CD4-positive, alpha-beta T cell treated with Interferon gamma for 1 hour (primary cell): ENCODE data around the gene CGB3.
"Not testable (repeated sequence)": the region's sequence is repeated elsewhere in the genome, so short reads cannot be mapped to it uniquely, and the experiment has no call there.

Experiments
- DNase-seq: peaks from one replicate; pipeline ENCODE4 v3.0.0-alpha.2; 2020

The CGB3 gene

GRCh38 chr19:49024233-49024632 is at the start of gene CGB3:
CGB3 (minus strand) TSS chr19:49024333; CDS start chr19:49023971, 362 bp downstream.
- DNase-seq: not testable (repeated sequence)

- DNase-seq: no peak
Observed at GRCh38 chr19:49071860-49072547, 47.9 kb upstream of the CGB3 start.

GRCh38 chr19:49070416-49070815 is 46.3 kb upstream of the CGB3 start:
- DNase-seq: no peak

- no peak for DNase-seq
Observed at GRCh38 chr19:49069026-49069425, 44.9 kb upstream of the CGB3 start.

GRCh38 chr19:49067554-49067953 is 43.4 kb upstream of the CGB3 start:
- DNase-seq: no peak

GRCh38 chr19:49065905-49066512 is 41.9 kb upstream of the CGB3 start:
- no peak for DNase-seq

GRCh38 chr19:49064768-49065611 is 40.9 kb upstream of the CGB3 start, which contains the start of gene NTF4:
NTF4 (minus strand) TSS chr19:49064818; CDS start chr19:49061997, 2,821 bp downstream.
- no peak for DNase-seq

GRCh38 chr19:49064029-49064629 is 40.0 kb upstream of the CGB3 start:
- DNase-seq: no peak

- DNase-seq: no peak
Observed at GRCh38 chr19:49061445-49061844, 37.3 kb upstream of the CGB3 start.

- DNase-seq: no peak
Observed at GRCh38 chr19:49061000-49061399, 36.9 kb upstream of the CGB3 start.

- DNase-seq: no peak
Observed at GRCh38 chr19:49059053-49059452, 34.9 kb upstream of the CGB3 start.

- DNase-seq: no peak
Observed at GRCh38 chr19:49058562-49058961, 34.4 kb upstream of the CGB3 start.

- DNase-seq: peak; percentile 24
Observed at GRCh38 chr19:49057636-49058234, 33.6 kb upstream of the CGB3 start, which contains the start of gene CGB7. CGB7 (minus strand) TSS chr19:49057749; CDS start chr19:49055375, 2,374 bp downstream.

GRCh38 chr19:49056902-49057596 is 32.9 kb upstream of the CGB3 start:
- DNase-seq: not testable (repeated sequence)

- peak; percentile 30 for DNase-seq
Observed at GRCh38 chr19:49056101-49056901, 32.2 kb upstream of the CGB3 start.

- not testable (repeated sequence) for DNase-seq
Observed at GRCh38 chr19:49050376-49051033, 26.4 kb upstream of the CGB3 start.

- DNase-seq: not testable (repeated sequence)
Observed at GRCh38 chr19:49049834-49050233, 25.7 kb upstream of the CGB3 start.

GRCh38 chr19:49049011-49049410 is 24.9 kb upstream of the CGB3 start, which contains the start of gene CGB8:
CGB8 (minus strand) TSS chr19:49049111; CDS start chr19:49048739, 372 bp downstream.
- not testable (repeated sequence) for DNase-seq

- DNase-seq: not testable (repeated sequence)
Observed at GRCh38 chr19:49043548-49043947, 19.4 kb upstream of the CGB3 start, which contains the start of gene CGB5. CGB5 (plus strand) TSS chr19:49043848; CDS start chr19:49044210, 362 bp downstream.

- DNase-seq: not testable (repeated sequence)
Observed at GRCh38 chr19:49042666-49043065, 18.5 kb upstream of the CGB3 start.
